Uterus (tissue), 4 donors: ENCODE data around the gene PTPRF. TPM values are rescaled to one million over a fixed set of nuclear protein-coding genes. Genes with fewer than 3 reads are reported as not detected.

Experiments used
- DNase-seq, 2 donors: peaks; one replicate each; pipeline ENCODE4 v3.0.0-alpha.2; 2019 to 2020
- H3K27ac ChIP-seq, 2 donors: fragments of 200-600 bp; sonication (generic); 1 replicate in 1 of 2; 2 replicates in 1 of 2; pipeline ENCODE4 v1.5.1; 2016 to 2018
- H3K27me3 ChIP-seq, 2 donors: fragments of 200-600 bp; sonication (generic); one replicate each; pipeline ENCODE4 v1.5.1; 2018 to 2019; ENCODE audit warnings: control low read depth in 1 of 2
- H3K36me3 ChIP-seq, 2 donors: fragments of 200-600 bp; sonication (generic); one replicate each; pipeline ENCODE4 v1.5.1; 2019; ENCODE audit warnings: control low read depth in 1 of 2
- H3K4me1 ChIP-seq, 2 donors: fragments of 200-600 bp; sonication (generic); one replicate each; pipeline ENCODE4 v1.5.1; 2018 to 2019; ENCODE audit warnings: control low read depth in 1 of 2
- H3K4me3 ChIP-seq, 2 donors: fragments of 200-600 bp; sonication (generic); 1 replicate in 1 of 2; 2 replicates in 1 of 2; pipeline ENCODE4 v1.5.1; 2018 to 2019; ENCODE audit warnings: mild to moderate bottlenecking in 1 of 2
- H3K9me3 ChIP-seq, 2 donors: fragments of 200-600 bp; sonication (generic); one replicate each; pipeline ENCODE4 v1.5.1; 2019; ENCODE audit warnings: control low read depth in 1 of 2
- CTCF ChIP-seq, 4 experiments: fragments of 200-600 bp in 2 of 4; fragments of 450-650 bp in 2 of 4; sonication (generic) in 2 of 4; IDR thresholded peaks; one replicate each; pipeline ENCODE4 v1.5.1; 2016 to 2019; ENCODE audit warnings: antibody characterized with exemption in 4 of 4, mild to moderate bottlenecking in 2 of 4, moderate library complexity in 1 of 4
- POLR2A ChIP-seq, 2 donors: fragments of 450-650 bp; IDR thresholded peaks; one replicate each; pipeline ENCODE4 v1.6.1; 2016; ENCODE audit warnings: antibody characterized with exemption in 2 of 2, mild to moderate bottlenecking in 1 of 2, moderate library complexity in 1 of 2
- intact Hi-C: fragments of 100-400 bp; cut with DNase I; formaldehyde crosslinking; loops from one replicate; pipeline ENCODE4 v1.15.1; 2023; ENCODE audit warnings: low total_unique reads
- total RNA-seq, 4 donors: library from RNA; depleted of rRNA in 3 of 4; stranded (reverse); fragments of >200 nt in 3 of 4; gene quantifications; one replicate each; pipeline versions ENCODE4 v1.1.0 to v1.2.4, GENCODE V29; 2014 to 2023
- donor health status: DM: yes; HTN: yes; CAD: no.

The PTPRF gene
- total RNA-seq, 4 donors from 2014 or later: 24.7 to 172 (median 124) TPM

- Histone ChIP-seq H3K27me3 (no peaks in the 10 kb centered on the region), H3K4me1 (no peaks in the 10 kb centered on the region), H3K36me3 (no peaks in the 10 kb centered on the region), H3K4me3 (no peak overlapping the region), H3K27ac (peak overlapping the region in 1 of 2 donors; percentile 34), H3K9me3 (no peaks in the 10 kb centered on the region)
- intact Hi-C loops: no loop called here
- DNase-seq: no peak
- no peak for TF ChIP-seq POLR2A (IDR thresholded peaks at IDR 0.05)
- TF ChIP-seq CTCF (IDR thresholded peaks at IDR 0.05): no peak
These were observed 92.5 kb downstream of the PTPRF start for GRCh38 chr1:43622901-43623780.

- intact Hi-C loops: no loop called here
- H3K27ac ChIP-seq: no peak overlapping the region
- H3K9me3 ChIP-seq: no peaks in the 10 kb centered on the region
- H3K27me3 ChIP-seq: no peaks in the 10 kb centered on the region
- H3K4me1 ChIP-seq: no peaks in the 10 kb centered on the region
- H3K4me3 ChIP-seq: no peak overlapping the region
- TF ChIP-seq CTCF (IDR thresholded peaks at IDR 0.05) (no peak), POLR2A (IDR thresholded peaks at IDR 0.05) (no peak)
- DNase-seq: no peak
- no peaks in the 10 kb centered on the region for H3K36me3 ChIP-seq
These were observed 94.5 kb downstream of the PTPRF start for GRCh38 chr1:43625063-43625780.

- H3K36me3 ChIP-seq: no peaks in the 10 kb centered on the region
- H3K27ac ChIP-seq: no peak overlapping the region
- H3K4me3 ChIP-seq: no peak overlapping the region
- no peak for TF ChIP-seq CTCF (IDR thresholded peaks at IDR 0.05)
- TF ChIP-seq POLR2A (IDR thresholded peaks at IDR 0.05): no peak
- DNase-seq: no peak
- no peaks in the 10 kb centered on the region for H3K27me3 ChIP-seq
- intact Hi-C loops: no loop called here
- H3K9me3 ChIP-seq: no peaks in the 10 kb centered on the region
- no peaks in the 10 kb centered on the region for H3K4me1 ChIP-seq
These were observed 101.5 kb downstream of the PTPRF start for GRCh38 chr1:43632135-43632670.

GRCh38 chr1:43634721-43635120, 104.0 kb downstream of the PTPRF start:
- H3K4me1 ChIP-seq: no peaks in the 10 kb centered on the region
- no peak for DNase-seq
- H3K27ac ChIP-seq: no peak overlapping the region
- H3K27me3 ChIP-seq: no peaks in the 10 kb centered on the region
- no peaks in the 10 kb centered on the region for H3K36me3 ChIP-seq
- no peaks in the 10 kb centered on the region for H3K9me3 ChIP-seq
- TF ChIP-seq CTCF (IDR thresholded peaks at IDR 0.05) (no peak), POLR2A (IDR thresholded peaks at IDR 0.05) (no peak)
- intact Hi-C loops: no loop called here
- no peak overlapping the region for H3K4me3 ChIP-seq
